Measurements from ENCODE around the gene SULT1C2.
"Not testable (repeated sequence)": the region's sequence is repeated elsewhere in the genome, so short reads cannot be mapped to it uniquely, and the experiment has no call there.

SULT1C2 gene

GRCh38 chr2:108270768-108271506, 17.8 kb upstream of the SULT1C2 start:
- no peak for TF ChIP-seq CTCF (IDR thresholded peaks at IDR 0.05; ENCODE audit: extremely low read depth, missing control alignments)
- no peak for DNase-seq (ENCODE audit: low spot score)

DNA sequence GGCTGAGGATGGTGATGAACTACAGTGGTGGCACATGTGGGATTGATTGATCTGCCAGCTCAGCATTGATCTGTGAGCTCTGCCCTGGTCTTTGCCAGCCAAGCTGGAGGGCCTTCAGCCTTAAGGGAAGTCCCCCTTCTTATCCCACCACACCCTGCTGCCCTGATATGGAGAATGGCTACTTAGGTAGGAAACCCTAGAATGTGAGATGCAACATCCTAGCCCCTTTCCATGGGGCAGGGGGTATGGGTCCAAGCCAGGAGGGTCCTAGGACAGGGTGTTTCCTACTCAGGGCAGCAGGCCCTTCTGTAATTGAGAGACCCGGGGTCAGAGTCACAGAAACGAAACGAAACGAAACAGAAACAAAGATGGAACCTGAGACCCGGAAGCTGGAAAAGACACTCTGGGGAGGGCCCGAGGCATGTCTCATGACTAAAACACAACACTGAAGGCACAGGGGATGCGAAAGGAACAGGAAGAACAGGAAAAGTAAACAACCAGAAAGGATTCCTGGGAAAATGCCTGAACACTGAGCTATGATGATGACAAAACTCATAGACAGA, 16.9 kb upstream of the SULT1C2 start:
- TF ChIP-seq CTCF (IDR thresholded peaks at IDR 0.05; ENCODE audit: extremely low read depth, missing control alignments): no peak
- DNase-seq (ENCODE audit: low spot score): no peak

- no peak for DNase-seq (ENCODE audit: low spot score)
- TF ChIP-seq CTCF (IDR thresholded peaks at IDR 0.05; ENCODE audit: extremely low read depth, missing control alignments): no peak
Measured at GRCh38 chr2:108278631-108279030, 10.1 kb upstream of the SULT1C2 start.

- DNase-seq (ENCODE audit: low spot score): no peak
- TF ChIP-seq CTCF (IDR thresholded peaks at IDR 0.05; ENCODE audit: extremely low read depth, missing control alignments): no peak
Measured at GRCh38 chr2:108279468-108279867, 9.2 kb upstream of the SULT1C2 start.

DNA sequence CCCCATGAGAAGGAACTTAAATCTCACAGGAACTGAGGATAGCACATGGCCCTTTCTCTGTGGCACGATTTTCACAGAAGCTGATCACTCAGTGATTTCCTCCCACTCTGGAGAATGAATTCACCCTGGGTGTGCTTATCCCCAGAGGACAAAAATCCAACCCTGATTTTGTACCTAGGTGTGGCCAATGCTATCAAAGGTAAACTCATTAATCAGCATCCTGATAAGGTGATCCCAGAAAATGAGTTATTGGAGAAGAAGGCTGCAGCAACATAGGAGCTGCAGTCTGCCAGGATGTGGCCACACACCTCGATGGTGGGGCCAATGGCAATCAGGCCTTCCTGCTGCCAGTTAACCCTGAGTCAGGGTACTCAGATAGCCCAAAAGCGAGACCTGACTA, 8.2 kb upstream of the SULT1C2 start:
- no peak for DNase-seq (ENCODE audit: low spot score)
- no peak for TF ChIP-seq CTCF (IDR thresholded peaks at IDR 0.05; ENCODE audit: extremely low read depth, missing control alignments)

DNA sequence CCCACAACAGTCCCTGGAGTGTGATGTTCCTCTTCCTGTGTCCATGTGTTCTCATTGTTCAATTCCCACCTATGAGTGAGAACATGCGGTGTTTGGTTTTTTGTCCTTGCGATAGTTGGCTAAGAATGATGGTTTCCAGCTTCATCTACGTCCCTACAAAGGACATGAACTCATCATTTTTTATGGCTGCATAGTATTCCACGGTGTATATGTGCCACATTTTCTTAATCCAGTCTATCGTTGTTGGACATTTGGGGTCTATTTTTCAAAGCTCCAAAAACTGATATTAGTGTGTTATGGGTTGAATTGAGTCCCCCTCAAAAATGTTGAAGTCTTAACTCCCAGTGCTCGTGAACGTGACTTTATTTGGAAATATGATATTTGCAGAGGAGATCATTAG, 4.1 kb upstream of the SULT1C2 start:
- DNase-seq (ENCODE audit: low spot score): not testable (repeated sequence)

- no peak for TF ChIP-seq CTCF (IDR thresholded peaks at IDR 0.05; ENCODE audit: extremely low read depth, missing control alignments)
Measured at GRCh38 chr2:108285616-108286015, 3.1 kb upstream of the SULT1C2 start.

DNA sequence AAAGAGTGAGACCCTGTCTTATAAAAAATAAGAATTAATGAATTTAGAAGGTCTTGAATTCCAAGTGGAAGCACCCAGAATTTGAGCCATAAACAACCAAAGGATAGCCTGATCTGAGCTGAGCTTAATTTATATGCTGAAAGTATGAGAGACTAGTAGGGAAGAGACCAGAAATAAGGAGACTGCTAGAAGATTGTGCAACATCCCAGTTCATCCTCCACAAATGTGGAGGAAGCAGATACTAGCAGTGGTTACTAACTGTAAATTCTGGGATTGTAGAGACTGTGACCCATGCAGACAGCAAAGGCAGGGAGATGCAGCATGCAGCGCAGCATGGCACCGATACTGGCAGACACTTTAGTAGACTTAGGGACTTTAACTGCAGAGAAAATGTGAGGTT, 1.5 kb upstream of the SULT1C2 start:
- DNase-seq (ENCODE audit: low spot score): no peak
- no peak for TF ChIP-seq CTCF (IDR thresholded peaks at IDR 0.05; ENCODE audit: extremely low read depth, missing control alignments)

More at GRCh38 chr2:108285616-108286015, 3.1 kb upstream of the SULT1C2 start:
- no peak for DNase-seq (ENCODE audit: low spot score)

All from GM20000 (cell line).